ENCODE data around the gene PRKCA.

Gene PRKCA

DNA sequence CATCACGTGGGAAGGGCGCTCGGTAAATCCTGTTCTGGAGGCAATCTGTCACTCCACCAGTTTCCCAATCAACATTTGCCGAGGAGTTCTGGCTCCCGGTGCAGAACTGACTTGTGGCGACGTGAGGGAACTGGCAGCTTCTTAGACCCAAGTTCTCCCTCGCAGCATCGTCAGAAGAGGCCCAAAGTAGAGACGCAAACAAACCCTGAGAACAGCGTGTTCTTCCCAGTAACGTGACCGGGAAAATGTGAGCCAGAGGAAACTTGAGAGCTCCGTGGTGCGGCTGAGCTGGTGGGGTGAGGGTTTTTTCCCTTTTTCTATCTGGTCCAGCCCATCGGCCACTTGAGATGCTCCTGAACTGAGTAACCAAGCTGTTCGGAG, 373.6 kb downstream of the PRKCA start:
- TF ChIP-seq, protein P1, sequence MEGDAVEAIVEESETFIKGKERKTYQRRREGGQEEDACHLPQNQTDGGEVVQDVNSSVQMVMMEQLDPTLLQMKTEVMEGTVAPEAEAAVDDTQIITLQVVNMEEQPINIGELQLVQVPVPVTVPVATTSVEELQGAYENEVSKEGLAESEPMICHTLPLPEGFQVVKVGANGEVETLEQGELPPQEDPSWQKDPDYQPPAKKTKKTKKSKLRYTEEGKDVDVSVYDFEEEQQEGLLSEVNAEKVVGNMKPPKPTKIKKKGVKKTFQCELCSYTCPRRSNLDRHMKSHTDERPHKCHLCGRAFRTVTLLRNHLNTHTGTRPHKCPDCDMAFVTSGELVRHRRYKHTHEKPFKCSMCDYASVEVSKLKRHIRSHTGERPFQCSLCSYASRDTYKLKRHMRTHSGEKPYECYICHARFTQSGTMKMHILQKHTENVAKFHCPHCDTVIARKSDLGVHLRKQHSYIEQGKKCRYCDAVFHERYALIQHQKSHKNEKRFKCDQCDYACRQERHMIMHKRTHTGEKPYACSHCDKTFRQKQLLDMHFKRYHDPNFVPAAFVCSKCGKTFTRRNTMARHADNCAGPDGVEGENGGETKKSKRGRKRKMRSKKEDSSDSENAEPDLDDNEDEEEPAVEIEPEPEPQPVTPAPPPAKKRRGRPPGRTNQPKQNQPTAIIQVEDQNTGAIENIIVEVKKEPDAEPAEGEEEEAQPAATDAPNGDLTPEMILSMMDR (IDR thresholded peaks at IDR 0.05) = no peak
- no peak for DNase-seq (ENCODE audit: low spot score)
- no peak overlapping the region for H3K4me3 ChIP-seq
- H3K27ac ChIP-seq = peak overlapping the region in 1 of 2 donors; percentile 35

- no peak for DNase-seq (ENCODE audit: low spot score)
- H3K4me3 ChIP-seq = no peak overlapping the region
- TF ChIP-seq, protein P1 (IDR thresholded peaks at IDR 0.05) = no peak
- no peak overlapping the region for H3K27ac ChIP-seq
Measured at GRCh38 chr17:66676421-66676820, 374.0 kb downstream of the PRKCA start.

GRCh38 chr17:66677201-66677981, 375.0 kb downstream of the PRKCA start:
- peak; percentile 21 for DNase-seq (ENCODE audit: low spot score)
- TF ChIP-seq, protein P1 (IDR thresholded peaks at IDR 0.05) = no peak
- Histone ChIP-seq H3K4me3 (no peak overlapping the region), H3K27ac (no peak overlapping the region)

DNA sequence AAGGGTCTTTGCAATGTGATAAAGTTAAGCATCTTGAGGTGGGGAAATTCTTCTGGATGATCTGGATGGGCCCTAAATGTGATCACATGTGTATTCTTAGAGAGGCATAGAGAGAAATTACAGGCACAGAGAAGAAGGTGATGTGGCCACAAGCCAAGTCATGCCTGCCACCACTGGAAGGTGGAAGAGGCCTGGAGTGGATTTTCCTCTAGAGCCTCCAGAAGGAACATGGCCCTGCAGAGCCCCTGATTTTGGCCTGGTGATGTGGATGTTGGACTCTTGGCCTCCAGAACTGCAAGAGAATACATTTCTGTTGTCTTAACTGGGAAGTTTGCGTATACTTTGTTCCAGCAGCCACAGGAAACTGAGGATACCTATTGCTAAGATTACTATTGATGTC, 375.6 kb downstream of the PRKCA start:
- Histone ChIP-seq H3K4me3 (no peak overlapping the region), H3K27ac (no peak overlapping the region)

DNA sequence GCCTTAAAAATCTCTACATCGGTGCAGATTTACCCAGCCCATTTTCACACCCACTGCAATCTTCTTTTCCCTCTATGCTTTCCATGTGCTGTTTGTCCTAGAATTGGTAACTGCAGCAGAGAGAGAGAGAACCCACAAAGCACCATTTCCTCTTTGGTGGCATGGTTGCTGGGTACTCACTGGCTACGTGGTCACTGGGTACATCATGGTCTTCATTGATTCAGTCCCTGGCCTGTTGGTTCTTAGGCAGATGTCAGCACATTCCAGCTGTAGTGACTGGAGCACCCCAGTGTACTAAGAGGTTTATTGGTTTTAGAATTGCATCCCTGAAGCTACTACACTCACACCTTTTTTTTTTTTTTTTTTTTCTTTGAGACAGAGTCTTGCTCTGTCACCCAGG, 376.4 kb downstream of the PRKCA start:
- Histone ChIP-seq H3K4me3 (no peak overlapping the region), H3K27ac (no peak overlapping the region)
- DNase-seq (ENCODE audit: low spot score) = peak; percentile 11
- TF ChIP-seq, protein P1 (IDR thresholded peaks at IDR 0.05) = no peak

More for the DNA sequence above, 375.6 kb downstream of the PRKCA start:
- TF ChIP-seq, protein P1 (IDR thresholded peaks at IDR 0.05) = no peak
- peak; percentile 62 for DNase-seq (ENCODE audit: low spot score)

- peak; percentile 19 for DNase-seq (ENCODE audit: low spot score)
- Histone ChIP-seq H3K4me3 (no peak overlapping the region), H3K27ac (no peak overlapping the region)
- TF ChIP-seq, protein P1 (IDR thresholded peaks at IDR 0.05) = no peak
Measured at GRCh38 chr17:66679631-66680517, 377.5 kb downstream of the PRKCA start.
